Tibial nerve (tissue), 4 donors: ENCODE data around the gene VSTM2L.

ENCODE experiments used
- CTCF ChIP-seq, 5 experiments: fragments of 200-600 bp in 3 of 5; fragments of 450-650 bp in 2 of 5; sonication (generic) in 3 of 5; IDR thresholded peaks; one replicate each; pipeline ENCODE4 v1.5.1; 2016 to 2019; ENCODE audit warnings: antibody characterized with exemption in 5 of 5, mild to moderate bottlenecking in 3 of 5, moderate library complexity in 2 of 5
- EP300 ChIP-seq, 2 donors: sonication (generic); formaldehyde crosslinking; IDR thresholded peaks; one replicate each; pipeline ENCODE4 v1.6.1; 2017; ENCODE audit warnings: antibody characterized with exemption in 2 of 2, mild to moderate bottlenecking in 1 of 2
- POLR2A ChIP-seq, 2 donors: fragments of 450-650 bp; IDR thresholded peaks; one replicate each; pipeline ENCODE4 v1.6.1; 2017; ENCODE audit warnings: antibody characterized with exemption in 2 of 2, mild to moderate bottlenecking in 2 of 2, moderate library complexity in 2 of 2

GRCh38 chr20:37938181-37938750 is 35.3 kb downstream of the VSTM2L start:
- no peak for TF ChIP-seq CTCF (IDR thresholded peaks at IDR 0.05)
- no peak for TF ChIP-seq POLR2A (IDR thresholded peaks at IDR 0.05)
- TF ChIP-seq EP300 (IDR thresholded peaks at IDR 0.05) = no peak
